HG03439 (cell line): ENCODE data around the gene PRDM5.

Experiments used
- ATAC-seq: cut with Tn5 transposase; IDR thresholded peaks from one replicate; pipeline ENCODE4 v1.9.1; 2021; ENCODE audit warnings: mild to moderate bottlenecking, moderate library complexity; ENCODE audit not compliant: unreplicated experiment

The PRDM5 gene

GRCh38 chr4:120922381-120923206 lies at the start of gene PRDM5:
TSS of gene PRDM5 (minus strand) at chr4:120922726. CDS start at chr4:120922608, 118 bp downstream.
- no peak for ATAC-seq

GRCh38 chr4:120971884-120972283 lies 49.4 kb upstream of the PRDM5 start:
- no peak for ATAC-seq

GRCh38 chr4:120965938-120966337 lies 43.4 kb upstream of the PRDM5 start:
- ATAC-seq, result no peak

- no peak for ATAC-seq
Measured at GRCh38 chr4:120964596-120964995, 42.1 kb upstream of the PRDM5 start.

- ATAC-seq, result no peak
Measured at GRCh38 chr4:120963449-120963848, 40.9 kb upstream of the PRDM5 start.

GRCh38 chr4:120960656-120961267 lies 38.2 kb upstream of the PRDM5 start:
- ATAC-seq, result no peak

- no peak for ATAC-seq
Measured at GRCh38 chr4:120948382-120948781, 25.9 kb upstream of the PRDM5 start.

GRCh38 chr4:120942776-120943175 lies 20.2 kb upstream of the PRDM5 start:
- ATAC-seq, result no peak

- ATAC-seq, result no peak
Measured at GRCh38 chr4:120940547-120940946, 18.0 kb upstream of the PRDM5 start.

GRCh38 chr4:120939693-120940092 lies 17.2 kb upstream of the PRDM5 start:
- no peak for ATAC-seq

- no peak for ATAC-seq
Measured at GRCh38 chr4:120929847-120930246, 7.3 kb upstream of the PRDM5 start.

GRCh38 chr4:120927801-120928409 lies 5.4 kb upstream of the PRDM5 start:
- no peak for ATAC-seq

GRCh38 chr4:120926358-120927025 lies 4.0 kb upstream of the PRDM5 start:
- no peak for ATAC-seq

- no peak for ATAC-seq
Measured at GRCh38 chr4:120924931-120925330, 2.4 kb upstream of the PRDM5 start.

- ATAC-seq, result no peak
Measured at GRCh38 chr4:120923207-120923522, 639 bp upstream of the PRDM5 start.

GRCh38 chr4:120921456-120922380 lies 808 bp downstream of the PRDM5 start:
- ATAC-seq, result no peak

GRCh38 chr4:120920666-120921065 lies 1.9 kb downstream of the PRDM5 start:
- no peak for ATAC-seq

GRCh38 chr4:120919358-120919757 lies 3.2 kb downstream of the PRDM5 start:
- ATAC-seq, result no peak

GRCh38 chr4:120918788-120919187 lies 3.7 kb downstream of the PRDM5 start:
- no peak for ATAC-seq

- no peak for ATAC-seq
Measured at GRCh38 chr4:120918092-120918491, 4.4 kb downstream of the PRDM5 start.

- ATAC-seq, result no peak
Measured at GRCh38 chr4:120916937-120917336, 5.6 kb downstream of the PRDM5 start.
